Stomach (tissue), 9 donors: ENCODE measurements around the gene SDCCAG8. TPM values are rescaled to one million over a fixed set of nuclear protein-coding genes. Genes with fewer than 3 reads are reported as not detected.

ENCODE experiments used
- DNase-seq, 2 donors: peaks; one replicate each; pipeline versions ENCODE4 v3.0.0 to v3.0.0-alpha.2; 2013 to 2019
- H3K27ac ChIP-seq, 5 donors: fragments of 200-600 bp in 4 of 5; sonication (generic) in 4 of 5; one replicate each; pipeline ENCODE4 v1.5.1; 2013 to 2019; ENCODE audit warnings: mild to moderate bottlenecking in 1 of 5, moderate library complexity in 1 of 5
- H3K27me3 ChIP-seq, 3 donors: fragments of 200-600 bp; sonication (generic); one replicate each; pipeline ENCODE4 v1.5.1; 2017 to 2019; ENCODE audit warnings: mixed run types in 1 of 3
- H3K36me3 ChIP-seq, 4 donors: fragments of 200-600 bp; sonication (generic); 1 replicate in 3 of 4; 2 replicates in 1 of 4; pipeline ENCODE4 v1.5.1; 2016 to 2019
- H3K4me1 ChIP-seq, 4 donors: fragments of 200-600 bp; sonication (generic); one replicate each; pipeline ENCODE4 v1.5.1; 2016 to 2019
- H3K4me3 ChIP-seq, 4 donors: fragments of 200-600 bp; sonication (generic) in 3 of 4; one replicate each; pipeline ENCODE4 v1.5.1; 2016 to 2019; ENCODE audit warnings: mild to moderate bottlenecking in 1 of 4
- H3K9me3 ChIP-seq, 4 donors: fragments of 200-600 bp; sonication (generic); one replicate each; pipeline ENCODE4 v1.5.1; 2016 to 2019
- EP300 ChIP-seq: sonication (generic); formaldehyde crosslinking; IDR thresholded peaks from one replicate; pipeline ENCODE4 v1.6.1; 2017; ENCODE audit warnings: antibody characterized with exemption
- POLR2A ChIP-seq, 4 donors: fragments of 450-650 bp; IDR thresholded peaks; one replicate each; pipeline ENCODE4 v1.6.1; 2016; ENCODE audit warnings: antibody characterized with exemption in 4 of 4, control low read depth in 2 of 4, mild to moderate bottlenecking in 1 of 4, moderate library complexity in 1 of 4
- POLR2AphosphoS5 ChIP-seq, 3 donors: sonication (generic); formaldehyde crosslinking; IDR thresholded peaks; one replicate each; pipeline ENCODE4 v1.6.1; 2016; ENCODE audit warnings: antibody characterized with exemption in 3 of 3
- WGBS, 5 donors: extraction: QIAGEN DNeasy Blood & Tissue Kit in 3 of 5; methylation state at CpG; one replicate each; pipeline versions ENCODE4 v1.1.5 to v1.1.7; 2013 to 2018; 5-methylcytosine and 5-hydroxymethylcytosine counted together
- intact Hi-C: fragments of 100-400 bp; cut with DNase I; formaldehyde crosslinking; loops from one replicate; pipeline ENCODE4 v1.15.1; 2023; ENCODE audit warnings: low total_unique reads
- polyA plus RNA-seq, 3 donors: library from polyadenylated mRNA; stranded (reverse); fragments of 200-250 nt; gene quantifications; one replicate each; pipeline ENCODE4 v1.2.3, GENCODE V29; 2013
- total RNA-seq, 5 donors: library from RNA; depleted of rRNA; stranded (reverse); fragments of >200 nt; gene quantifications; one replicate each; pipeline versions ENCODE4 v1.1.0 to v1.2.3, GENCODE V29; 2014 to 2016
- TF ChIP-seq, protein P1 (sequence below), 7 experiments: fragments of 450-650 bp in 4 of 7; fragments of 200-600 bp in 3 of 7; sonication (generic) in 3 of 7; IDR thresholded peaks; one replicate each; pipeline ENCODE4 v1.5.1; 2016 to 2019; ENCODE audit warnings: antibody characterized with exemption in 7 of 7, control low read depth in 2 of 7, mild to moderate bottlenecking in 1 of 7
- donor health status: healthy with polysubstance abuse.
- donor health status: Bipolar disorder and iron deficiency.
- donor health status: healthy.

SDCCAG8 gene
- total and polyA plus RNA-seq, 8 donors: 16.3 to 184 (median 24.5) TPM

DNA sequence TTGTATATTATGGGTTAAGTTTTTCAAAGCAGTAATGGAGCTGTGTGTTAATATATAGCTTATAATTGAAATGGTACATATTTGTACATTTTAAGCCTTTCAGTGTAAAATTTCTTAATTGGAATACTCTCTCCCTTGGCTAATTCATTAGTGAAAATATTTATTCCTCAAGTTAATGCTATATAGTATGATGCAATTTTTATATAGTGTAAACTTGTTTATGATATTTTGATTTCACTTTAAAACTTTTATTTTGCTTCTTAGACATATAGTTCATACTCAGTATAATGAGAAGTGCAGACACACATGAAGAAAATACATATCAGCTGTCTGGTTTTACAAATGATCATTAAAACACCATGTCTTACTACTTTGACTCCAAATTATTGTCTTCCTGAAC, 140.6 kb downstream of the SDCCAG8 start:
- Histone ChIP-seq H3K27me3 (no peaks in the 10 kb centered on the region), H3K4me3 (no peak overlapping the region), H3K4me1 (peaks cover 0 to 9% (median 0%) of the 10 kb centered on the region in 4 donors), H3K27ac (peak overlapping the region in 3 of 5 donors; percentile 17 to 55 (median 49)), H3K9me3 (no peaks in the 10 kb centered on the region), H3K36me3 (no peaks in the 10 kb centered on the region)
- DNase-seq: no peak
- intact Hi-C loops: no loop called here
- TF ChIP-seq POLR2A (IDR thresholded peaks at IDR 0.05): no peak
- no peak for TF ChIP-seq EP300
- TF ChIP-seq, protein P1, sequence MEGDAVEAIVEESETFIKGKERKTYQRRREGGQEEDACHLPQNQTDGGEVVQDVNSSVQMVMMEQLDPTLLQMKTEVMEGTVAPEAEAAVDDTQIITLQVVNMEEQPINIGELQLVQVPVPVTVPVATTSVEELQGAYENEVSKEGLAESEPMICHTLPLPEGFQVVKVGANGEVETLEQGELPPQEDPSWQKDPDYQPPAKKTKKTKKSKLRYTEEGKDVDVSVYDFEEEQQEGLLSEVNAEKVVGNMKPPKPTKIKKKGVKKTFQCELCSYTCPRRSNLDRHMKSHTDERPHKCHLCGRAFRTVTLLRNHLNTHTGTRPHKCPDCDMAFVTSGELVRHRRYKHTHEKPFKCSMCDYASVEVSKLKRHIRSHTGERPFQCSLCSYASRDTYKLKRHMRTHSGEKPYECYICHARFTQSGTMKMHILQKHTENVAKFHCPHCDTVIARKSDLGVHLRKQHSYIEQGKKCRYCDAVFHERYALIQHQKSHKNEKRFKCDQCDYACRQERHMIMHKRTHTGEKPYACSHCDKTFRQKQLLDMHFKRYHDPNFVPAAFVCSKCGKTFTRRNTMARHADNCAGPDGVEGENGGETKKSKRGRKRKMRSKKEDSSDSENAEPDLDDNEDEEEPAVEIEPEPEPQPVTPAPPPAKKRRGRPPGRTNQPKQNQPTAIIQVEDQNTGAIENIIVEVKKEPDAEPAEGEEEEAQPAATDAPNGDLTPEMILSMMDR (IDR thresholded peaks at IDR 0.05): no peak
- no peak for TF ChIP-seq POLR2AphosphoS5 (IDR thresholded peaks at IDR 0.05)

DNA sequence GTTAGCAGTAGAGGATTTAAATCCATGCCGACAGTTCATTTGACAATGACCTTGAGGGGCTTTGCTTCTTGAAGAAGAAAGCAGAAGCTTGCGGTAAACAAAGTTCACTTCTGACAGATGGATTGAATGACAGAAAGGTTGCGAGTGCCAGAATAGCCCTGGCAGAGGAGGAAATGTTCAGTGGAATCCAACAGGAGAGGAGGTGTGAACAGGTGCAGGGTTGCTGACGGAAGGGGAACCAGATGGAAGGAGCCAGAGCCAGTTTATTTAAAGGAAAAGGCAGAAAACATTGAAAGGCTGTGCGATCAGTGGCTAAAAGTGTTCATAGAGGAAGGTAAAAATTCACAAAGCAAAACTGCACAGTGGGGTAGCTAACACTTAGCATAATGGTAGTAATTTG, 141.0 kb downstream of the SDCCAG8 start:
- Histone ChIP-seq H3K4me3 (no peak overlapping the region), H3K27me3 (no peaks in the 10 kb centered on the region), H3K27ac (peak overlapping the region in 4 of 5 donors; percentile 17 to 55 (median 38)), H3K36me3 (no peaks in the 10 kb centered on the region), H3K4me1 (peaks cover 0 to 9% (median 0%) of the 10 kb centered on the region in 4 donors), H3K9me3 (no peaks in the 10 kb centered on the region)
- 39 to 74% (median 64%) methylated on average over 5 of the region's 5 CpGs for WGBS, 5 donors
- TF ChIP-seq POLR2A (IDR thresholded peaks at IDR 0.05) (no peak), EP300 (no peak), POLR2AphosphoS5 (IDR thresholded peaks at IDR 0.05) (no peak)
- TF ChIP-seq, protein P1 (IDR thresholded peaks at IDR 0.05): no peak
- intact Hi-C loops: no loop called here
- peak; percentile 37 to 45 for DNase-seq

DNA sequence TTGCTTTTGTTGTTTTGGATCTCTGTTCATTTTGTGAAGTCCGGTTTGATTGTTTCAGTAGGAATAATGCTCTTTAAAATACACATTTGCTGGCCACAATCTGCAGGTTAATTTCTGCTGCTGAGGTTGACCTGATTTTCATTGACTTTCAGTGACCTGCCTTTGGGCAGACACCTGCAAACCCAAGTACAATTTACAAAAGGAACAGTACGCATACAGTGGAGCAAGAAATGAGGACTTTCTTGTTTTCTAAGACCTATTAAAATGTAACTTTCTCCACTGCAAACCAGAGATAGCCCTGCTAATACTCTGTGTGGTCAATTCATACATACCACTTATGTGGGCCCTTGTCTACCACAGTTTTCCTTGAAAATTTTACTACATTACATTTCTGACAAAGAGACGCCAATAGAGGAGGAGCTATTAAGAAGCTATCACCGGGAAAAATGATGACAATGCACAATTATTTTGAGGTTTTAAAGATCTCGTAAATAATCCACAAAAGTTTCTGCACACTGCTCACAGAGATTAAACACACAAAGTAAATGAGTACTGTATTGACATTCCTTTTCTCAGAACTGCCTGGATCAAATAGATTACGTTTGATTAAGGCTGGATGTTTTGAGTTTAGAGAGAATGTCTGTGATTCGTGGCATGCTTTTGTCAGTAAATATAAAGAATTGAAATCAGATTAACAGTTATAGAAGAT, 141.9 kb downstream of the SDCCAG8 start:
- WGBS, 5 donors: 30 to 60% (median 50%) methylated on average over 7 of the region's 7 CpGs

DNA sequence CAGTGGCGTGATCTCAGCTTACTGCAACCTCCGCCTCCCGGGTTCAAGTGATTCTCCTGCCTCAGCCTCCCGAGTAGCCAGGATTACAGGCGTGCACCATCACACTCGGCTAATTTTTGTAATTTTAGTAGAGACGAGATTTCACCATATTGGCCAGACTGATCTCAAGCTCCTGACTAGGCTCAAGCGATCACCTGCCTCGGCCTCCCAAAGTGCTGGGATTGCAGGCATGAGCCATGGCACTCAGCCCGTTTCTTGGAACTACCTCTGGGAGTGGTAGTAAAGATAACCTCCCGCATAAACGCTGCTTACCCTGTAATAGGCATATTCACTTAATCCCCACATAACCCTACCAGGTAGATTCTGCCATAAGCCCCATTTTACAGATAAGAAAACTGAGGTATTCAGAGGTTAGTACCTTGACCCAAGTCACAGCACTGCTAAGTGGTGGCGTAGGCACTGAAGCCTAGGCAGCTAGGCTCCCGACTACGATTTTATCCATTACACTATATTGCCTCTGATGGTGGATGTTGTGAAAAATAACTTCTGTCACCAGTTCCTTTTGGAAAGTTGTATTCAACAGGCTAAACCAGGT, 143.8 kb downstream of the SDCCAG8 start:
- Histone ChIP-seq H3K4me3 (no peak overlapping the region), H3K36me3 (peaks cover 0 to 4% (median 1%) of the 10 kb centered on the region in 4 donors), H3K27ac (no peak overlapping the region), H3K4me1 (peaks cover 0 to 9% (median 0%) of the 10 kb centered on the region in 4 donors), H3K27me3 (no peaks in the 10 kb centered on the region), H3K9me3 (no peaks in the 10 kb centered on the region)
- intact Hi-C loops: no loop called here
- TF ChIP-seq, protein P1 (IDR thresholded peaks at IDR 0.05): no peak
- TF ChIP-seq POLR2A (IDR thresholded peaks at IDR 0.05) (no peak), POLR2AphosphoS5 (IDR thresholded peaks at IDR 0.05) (no peak), EP300 (no peak)
- WGBS, 5 donors: 93 to 98% (median 96%) methylated on average over 15 of the region's 15 CpGs
- no peak for DNase-seq

More for the DNA sequence above, 141.9 kb downstream of the SDCCAG8 start:
- Histone ChIP-seq H3K27me3 (no peaks in the 10 kb centered on the region), H3K27ac (peak overlapping the region in 3 of 5 donors; percentile 17 to 49 (median 40)), H3K4me1 (peaks cover 0 to 9% (median 0%) of the 10 kb centered on the region in 4 donors), H3K4me3 (no peak overlapping the region), H3K36me3 (no peaks in the 10 kb centered on the region), H3K9me3 (no peaks in the 10 kb centered on the region)
- TF ChIP-seq POLR2A (IDR thresholded peaks at IDR 0.05) (no peak), EP300 (no peak), POLR2AphosphoS5 (IDR thresholded peaks at IDR 0.05) (no peak)
- TF ChIP-seq, protein P1 (IDR thresholded peaks at IDR 0.05): no peak
- intact Hi-C loops: no loop called here
- peak in 1 of 2 donors; percentile 7 for DNase-seq
